ENCODE data around the gene MINDY4. TPM values are rescaled to one million over a fixed set of nuclear protein-coding genes. Genes with fewer than 3 reads are reported as not detected.

Gene MINDY4
- total RNA-seq, 1 donor from 2014 or later = 4.1 TPM

- no peak overlapping the region for H3K9ac ChIP-seq (ENCODE audit: low read length)
- H3K4me3 ChIP-seq (ENCODE audit: insufficient read depth, low read depth, low read length) = no peak overlapping the region
- H3K79me2 ChIP-seq (ENCODE audit: insufficient read depth, low read length) = no peaks in the 10 kb centered on the region
- FAIRE-seq = no peak
- Mint-ChIP-seq H3K4me3 (ENCODE audit: unreplicated experiment) (no peak overlapping the region), H3K27me3 (ENCODE audit: low read depth, unreplicated experiment) (peaks cover 4% of the 10 kb centered on the region), H3K36me3 (ENCODE audit: low read depth, unreplicated experiment) (peaks cover 35% of the 10 kb centered on the region), H3K4me1 (ENCODE audit: low read depth, unreplicated experiment) (peaks cover 12% of the 10 kb centered on the region), H3K9me3 (ENCODE audit: unreplicated experiment) (peaks cover 31% of the 10 kb centered on the region), H3K27ac (ENCODE audit: unreplicated experiment) (no peak overlapping the region)
- TF ChIP-seq CTCF (IDR thresholded peaks at IDR 0.05; ENCODE audit: insufficient read depth, low read depth, low read length) (no peak), EZH2 (IDR thresholded peaks at IDR 0.05; ENCODE audit: insufficient read depth, low read length) (no peak)
- no peak overlapping the region for H3K27ac ChIP-seq (ENCODE audit: low read depth, low read length)
- no peaks in the 10 kb centered on the region for H3K27me3 ChIP-seq (ENCODE audit: insufficient read depth, low read length)
- H3K9me3 ChIP-seq (ENCODE audit: insufficient read depth, low read depth, low read length) = no peaks in the 10 kb centered on the region
- no peak for DNase-seq (ENCODE audit: low read depth)
- H3K36me3 ChIP-seq (ENCODE audit: insufficient read depth, low read length) = no peaks in the 10 kb centered on the region
- H3K4me2 ChIP-seq (ENCODE audit: low read length) = no peak overlapping the region
- no peak overlapping the region for H2AFZ ChIP-seq (ENCODE audit: low read depth, low read length)
- no peaks in the 10 kb centered on the region for H3K4me1 ChIP-seq (ENCODE audit: insufficient read depth, low read length)
- no peaks in the 10 kb centered on the region for H4K20me1 ChIP-seq (ENCODE audit: insufficient read depth, low read length)
These were observed 65.8 kb downstream of the MINDY4 start for GRCh38 chr7:30836991-30837390.

DNA sequence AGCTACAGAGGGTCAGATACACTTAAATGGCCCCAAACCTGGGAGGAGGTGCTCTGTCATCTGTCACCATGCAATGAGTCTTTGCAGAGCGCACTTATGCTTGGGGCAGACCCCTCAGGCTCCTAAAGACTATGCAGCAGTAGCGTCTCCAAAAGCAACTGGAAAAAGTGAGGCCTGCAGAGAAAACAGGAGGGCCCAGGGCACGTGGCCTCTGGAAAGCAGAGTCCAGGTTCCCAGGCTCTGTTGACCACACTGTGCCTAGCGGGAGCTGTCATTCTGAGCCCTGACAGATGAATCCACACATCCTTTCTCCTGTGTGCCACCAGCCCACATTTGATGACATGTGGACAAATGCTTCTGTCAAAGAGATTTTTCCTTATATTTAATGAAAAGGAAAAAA is 66.4 kb downstream of the MINDY4 start:
- Histone ChIP-seq H3K27ac (ENCODE audit: low read depth, low read length) (no peak overlapping the region), H3K4me1 (ENCODE audit: insufficient read depth, low read length) (no peaks in the 10 kb centered on the region), H2AFZ (ENCODE audit: low read depth, low read length) (no peak overlapping the region), H3K36me3 (ENCODE audit: insufficient read depth, low read length) (no peaks in the 10 kb centered on the region), H3K27me3 (ENCODE audit: insufficient read depth, low read length) (no peaks in the 10 kb centered on the region), H3K4me3 (ENCODE audit: insufficient read depth, low read depth, low read length) (no peak overlapping the region), H3K9ac (ENCODE audit: low read length) (no peak overlapping the region), H3K79me2 (ENCODE audit: insufficient read depth, low read length) (no peaks in the 10 kb centered on the region), H3K9me3 (ENCODE audit: insufficient read depth, low read depth, low read length) (no peaks in the 10 kb centered on the region), H4K20me1 (ENCODE audit: insufficient read depth, low read length) (no peaks in the 10 kb centered on the region), H3K4me2 (ENCODE audit: low read length) (no peak overlapping the region)
- Mint-ChIP-seq H3K9me3 (ENCODE audit: unreplicated experiment) (peaks cover 29% of the 10 kb centered on the region), H3K27ac (ENCODE audit: unreplicated experiment) (no peak overlapping the region), H3K36me3 (ENCODE audit: low read depth, unreplicated experiment) (peaks cover 37% of the 10 kb centered on the region), H3K27me3 (ENCODE audit: low read depth, unreplicated experiment) (peaks cover 4% of the 10 kb centered on the region), H3K4me1 (ENCODE audit: low read depth, unreplicated experiment) (peaks cover 12% of the 10 kb centered on the region), H3K4me3 (ENCODE audit: unreplicated experiment) (no peak overlapping the region)
- no peak for DNase-seq (ENCODE audit: low read depth)
- TF ChIP-seq EZH2 (IDR thresholded peaks at IDR 0.05; ENCODE audit: insufficient read depth, low read length) (no peak), CTCF (IDR thresholded peaks at IDR 0.05; ENCODE audit: insufficient read depth, low read depth, low read length) (no peak)
- no peak for FAIRE-seq

DNA sequence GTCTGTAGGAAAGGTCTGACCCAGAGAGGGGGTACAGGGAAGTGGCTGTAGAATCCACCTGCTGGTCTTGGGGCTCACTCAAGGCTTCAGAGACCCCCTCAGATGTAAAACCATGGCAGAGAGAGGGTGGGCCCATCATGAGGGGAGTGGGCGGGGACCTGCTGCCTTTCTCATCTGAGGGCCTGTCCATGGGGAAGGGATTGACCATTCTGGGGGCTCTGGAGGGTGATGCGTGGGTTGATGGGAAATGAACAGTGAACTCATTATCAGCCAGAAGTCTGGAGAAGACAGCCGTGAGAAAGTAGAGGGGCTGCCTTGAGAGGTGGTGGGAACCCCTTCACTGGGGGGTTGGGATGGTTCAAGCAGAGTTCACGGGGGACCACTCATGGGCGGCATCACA is 66.8 kb downstream of the MINDY4 start:
- H3K4me2 ChIP-seq (ENCODE audit: low read length) = no peak overlapping the region
- FAIRE-seq (no peak), DNase-seq (ENCODE audit: low read depth) (no peak)
- H4K20me1 ChIP-seq (ENCODE audit: insufficient read depth, low read length) = no peaks in the 10 kb centered on the region
- H3K4me1 Mint-ChIP-seq (ENCODE audit: low read depth, unreplicated experiment) = peaks cover 12% of the 10 kb centered on the region
- peaks cover 26% of the 10 kb centered on the region for H3K9me3 Mint-ChIP-seq (ENCODE audit: unreplicated experiment)
- peaks cover 33% of the 10 kb centered on the region for H3K36me3 Mint-ChIP-seq (ENCODE audit: low read depth, unreplicated experiment)
- H3K4me3 Mint-ChIP-seq (ENCODE audit: unreplicated experiment) = no peak overlapping the region
- H3K27me3 ChIP-seq (ENCODE audit: insufficient read depth, low read length) = no peaks in the 10 kb centered on the region
- peaks cover 8% of the 10 kb centered on the region for H3K27me3 Mint-ChIP-seq (ENCODE audit: low read depth, unreplicated experiment)
- no peak overlapping the region for H3K4me3 ChIP-seq (ENCODE audit: insufficient read depth, low read depth, low read length)
- TF ChIP-seq EZH2 (IDR thresholded peaks at IDR 0.05; ENCODE audit: insufficient read depth, low read length) = no peak
- no peak for TF ChIP-seq CTCF (IDR thresholded peaks at IDR 0.05; ENCODE audit: insufficient read depth, low read depth, low read length)
- no peaks in the 10 kb centered on the region for H3K79me2 ChIP-seq (ENCODE audit: insufficient read depth, low read length)
- no peak overlapping the region for H2AFZ ChIP-seq (ENCODE audit: low read depth, low read length)
- H3K36me3 ChIP-seq (ENCODE audit: insufficient read depth, low read length) = no peaks in the 10 kb centered on the region
- H3K9ac ChIP-seq (ENCODE audit: low read length) = no peak overlapping the region
- no peak overlapping the region for H3K27ac ChIP-seq (ENCODE audit: low read depth, low read length)
- H3K4me1 ChIP-seq (ENCODE audit: insufficient read depth, low read length) = no peaks in the 10 kb centered on the region
- H3K9me3 ChIP-seq (ENCODE audit: insufficient read depth, low read depth, low read length) = no peaks in the 10 kb centered on the region
- no peak overlapping the region for H3K27ac Mint-ChIP-seq (ENCODE audit: unreplicated experiment)
